ENCODE measurements around the gene SOCS4.

- TF ChIP-seq REST (IDR thresholded peaks at IDR 0.05; ENCODE audit: low read depth) = no peak
- no peak for TF ChIP-seq ZBTB7A (IDR thresholded peaks at IDR 0.05; ENCODE audit: low read depth)
- no peak for TF ChIP-seq EP300 (IDR thresholded peaks at IDR 0.05; ENCODE audit: borderline replicate concordance)
- TF ChIP-seq RAD21 (IDR thresholded peaks at IDR 0.05; ENCODE audit: low read depth) = no peak
- TF ChIP-seq EGR1 (IDR thresholded peaks at IDR 0.05) = no peak
- TF ChIP-seq TEAD4 (IDR thresholded peaks at IDR 0.05) = no peak
- no peak for TF ChIP-seq CEBPB (IDR thresholded peaks at IDR 0.05)
- TF ChIP-seq MAX (IDR thresholded peaks at IDR 0.05) = no peak
These were observed 65.3 kb downstream of the SOCS4 start for GRCh38 chr14:55092341-55092740.

Measured in Ishikawa (cell line).